Measurements from ENCODE around the gene MYOCD. TPM values are rescaled to one million over a fixed set of nuclear protein-coding genes. Genes with fewer than 3 reads are reported as not detected.

MYOCD gene
- total and polyA plus RNA-seq, 4 donors, result 0.05 to 0.59 (median 0.23) TPM

DNA sequence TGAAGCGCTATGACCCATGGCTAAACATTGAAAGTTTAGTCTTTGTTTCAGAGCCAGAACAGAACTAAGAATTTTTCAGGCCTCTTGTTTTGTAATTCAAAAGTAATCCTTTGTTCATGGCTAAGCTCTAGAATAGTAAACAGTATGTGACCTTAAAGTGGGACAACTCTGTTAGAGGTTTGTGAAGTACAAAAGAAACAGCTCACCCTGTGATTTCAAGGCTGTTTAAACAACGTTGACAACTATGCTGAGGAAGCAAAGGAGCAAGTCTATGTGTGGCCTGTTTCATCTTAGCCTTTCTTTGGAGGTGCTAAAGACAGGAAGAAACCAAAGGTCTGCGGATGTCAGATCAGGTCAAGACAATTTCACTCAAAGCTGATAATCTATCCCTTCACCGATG lies 40.4 kb downstream of the MYOCD start:
- TF ChIP-seq YY1 (IDR thresholded peaks at IDR 0.05) (no peak), HNF4A (conservative IDR thresholded peaks at IDR 0.05) (no peak), HNF4G (IDR thresholded peaks at IDR 0.05) (no peak), RXRA (IDR thresholded peaks at IDR 0.05) (no peak), JUND (IDR thresholded peaks at IDR 0.05) (no peak), GABPA (IDR thresholded peaks at IDR 0.05 in 1 of 2, conservative IDR thresholded peaks at IDR 0.05 in 1 of 2) (no peak)
- TF ChIP-seq, protein P1, sequence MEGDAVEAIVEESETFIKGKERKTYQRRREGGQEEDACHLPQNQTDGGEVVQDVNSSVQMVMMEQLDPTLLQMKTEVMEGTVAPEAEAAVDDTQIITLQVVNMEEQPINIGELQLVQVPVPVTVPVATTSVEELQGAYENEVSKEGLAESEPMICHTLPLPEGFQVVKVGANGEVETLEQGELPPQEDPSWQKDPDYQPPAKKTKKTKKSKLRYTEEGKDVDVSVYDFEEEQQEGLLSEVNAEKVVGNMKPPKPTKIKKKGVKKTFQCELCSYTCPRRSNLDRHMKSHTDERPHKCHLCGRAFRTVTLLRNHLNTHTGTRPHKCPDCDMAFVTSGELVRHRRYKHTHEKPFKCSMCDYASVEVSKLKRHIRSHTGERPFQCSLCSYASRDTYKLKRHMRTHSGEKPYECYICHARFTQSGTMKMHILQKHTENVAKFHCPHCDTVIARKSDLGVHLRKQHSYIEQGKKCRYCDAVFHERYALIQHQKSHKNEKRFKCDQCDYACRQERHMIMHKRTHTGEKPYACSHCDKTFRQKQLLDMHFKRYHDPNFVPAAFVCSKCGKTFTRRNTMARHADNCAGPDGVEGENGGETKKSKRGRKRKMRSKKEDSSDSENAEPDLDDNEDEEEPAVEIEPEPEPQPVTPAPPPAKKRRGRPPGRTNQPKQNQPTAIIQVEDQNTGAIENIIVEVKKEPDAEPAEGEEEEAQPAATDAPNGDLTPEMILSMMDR (IDR thresholded peaks at IDR 0.05; ENCODE audit: low read depth, low read length, missing input control), result no peak
- Histone ChIP-seq H3K27ac (ENCODE audit: low read depth in 1 of 2, low read length in 2 of 2) (no peak overlapping the region), H3K9me3 (ENCODE audit: control insufficient read depth in 4 of 4, low read length in 3 of 4) (peaks cover 0 to 4% (median 0%) of the 10 kb centered on the region in 4 donors), H3K4me3 (ENCODE audit: low read depth in 1 of 3, low read length in 3 of 3) (no peak overlapping the region), H3K36me3 (ENCODE audit: control insufficient read depth in 4 of 4, insufficient read depth in 3 of 4, low read depth in 1 of 4, low read length in 3 of 4) (no peaks in the 10 kb centered on the region), H3K9ac (ENCODE audit: low read depth in 1 of 2, low read length in 2 of 2) (no peak overlapping the region), H3K4me1 (ENCODE audit: control insufficient read depth in 4 of 4, insufficient read depth in 4 of 4, low read length in 3 of 4) (no peaks in the 10 kb centered on the region), H3K27me3 (ENCODE audit: control insufficient read depth in 4 of 4, insufficient read depth in 4 of 4, low read length in 3 of 4) (peaks cover 0 to 6% (median 0%) of the 10 kb centered on the region in 4 donors)
- WGBS, result 60% methylated on average over 4 of the region's 4 CpGs
- no peak for DNase-seq (ENCODE audit: low spot score)

DNA sequence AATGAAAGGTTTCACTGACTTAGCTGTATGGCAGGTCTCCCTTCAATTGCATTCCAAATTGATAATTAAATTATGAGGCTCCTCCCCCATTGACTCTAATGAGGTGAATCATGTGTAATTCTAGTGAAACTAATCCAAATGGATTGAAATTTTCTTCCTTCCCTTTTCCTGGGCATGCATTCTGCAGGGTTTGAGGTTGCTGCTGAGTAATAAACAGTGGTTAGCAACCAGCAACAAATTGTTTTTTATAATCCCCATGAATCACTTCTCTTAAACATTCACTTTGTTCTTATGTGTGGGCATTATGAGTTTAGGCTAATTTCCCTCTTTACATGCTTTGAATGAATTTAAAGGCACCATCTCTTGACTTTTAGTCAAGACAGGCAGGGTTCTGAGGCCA lies 43.4 kb downstream of the MYOCD start:
- no peak overlapping the region for H3K27ac ChIP-seq (ENCODE audit: low read depth in 1 of 2, low read length in 2 of 2)
- DNase-seq (ENCODE audit: low spot score), result no peak
- no peak overlapping the region for H3K4me3 ChIP-seq (ENCODE audit: low read depth in 1 of 3, low read length in 3 of 3)
- H3K27me3 ChIP-seq (ENCODE audit: control insufficient read depth in 4 of 4, insufficient read depth in 4 of 4, low read length in 3 of 4), result peaks cover 0 to 6% (median 0%) of the 10 kb centered on the region in 4 donors
- no peaks in the 10 kb centered on the region for H3K36me3 ChIP-seq (ENCODE audit: control insufficient read depth in 4 of 4, insufficient read depth in 3 of 4, low read depth in 1 of 4, low read length in 3 of 4)
- H3K9me3 ChIP-seq (ENCODE audit: control insufficient read depth in 4 of 4, low read length in 3 of 4), result peaks cover 0 to 4% (median 0%) of the 10 kb centered on the region in 4 donors
- TF ChIP-seq NR2F2 (IDR thresholded peaks at IDR 0.05) (no peak), RAD21 (IDR thresholded peaks at IDR 0.05) (no peak)
- no peaks in the 10 kb centered on the region for H3K4me1 ChIP-seq (ENCODE audit: control insufficient read depth in 4 of 4, insufficient read depth in 4 of 4, low read length in 3 of 4)
- no peak overlapping the region for H3K9ac ChIP-seq (ENCODE audit: low read depth in 1 of 2, low read length in 2 of 2)

DNA sequence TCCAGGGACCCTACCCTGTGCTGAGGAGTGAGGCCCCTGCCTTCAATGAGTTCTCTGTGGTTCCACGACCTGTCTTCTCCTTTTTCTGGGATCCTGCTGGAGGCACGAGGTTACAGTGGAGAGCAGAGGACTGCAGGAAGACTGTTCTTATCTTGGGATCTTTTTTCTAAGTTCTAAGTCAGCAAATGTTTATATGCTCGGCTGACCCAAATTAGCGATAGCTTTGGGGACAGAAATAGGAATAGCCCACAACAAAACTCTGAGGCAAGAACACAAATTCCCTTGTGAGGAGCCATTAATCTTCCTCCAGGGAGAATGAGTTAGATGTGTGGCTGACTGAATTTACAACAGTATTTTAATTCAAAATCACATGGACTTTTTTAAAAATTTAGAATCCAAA lies 46.7 kb downstream of the MYOCD start:
- no peaks in the 10 kb centered on the region for H3K4me1 ChIP-seq (ENCODE audit: control insufficient read depth in 4 of 4, insufficient read depth in 4 of 4, low read length in 3 of 4)
- TF ChIP-seq RXRA (IDR thresholded peaks at IDR 0.05), result no peak
- TF ChIP-seq JUND (IDR thresholded peaks at IDR 0.05), result no peak
- no peak for TF ChIP-seq SP1 (IDR thresholded peaks at IDR 0.05)
- no peak for TF ChIP-seq TAF1 (conservative IDR thresholded peaks at IDR 0.05)
- no peak for TF ChIP-seq YY1 (IDR thresholded peaks at IDR 0.05)
- no peak for TF ChIP-seq HNF4A (conservative IDR thresholded peaks at IDR 0.05)
- no peak for TF ChIP-seq RAD21 (IDR thresholded peaks at IDR 0.05)
- no peak for TF ChIP-seq FOXA2 (IDR thresholded peaks at IDR 0.05)
- no peak for TF ChIP-seq FOXA1 (IDR thresholded peaks at IDR 0.05)
- TF ChIP-seq EGR1 (IDR thresholded peaks at IDR 0.05; ENCODE audit: low read depth in 2 of 2), result no peak
- no peak for TF ChIP-seq GABPA (IDR thresholded peaks at IDR 0.05 in 1 of 2, conservative IDR thresholded peaks at IDR 0.05 in 1 of 2)
- TF ChIP-seq, protein P2, sequence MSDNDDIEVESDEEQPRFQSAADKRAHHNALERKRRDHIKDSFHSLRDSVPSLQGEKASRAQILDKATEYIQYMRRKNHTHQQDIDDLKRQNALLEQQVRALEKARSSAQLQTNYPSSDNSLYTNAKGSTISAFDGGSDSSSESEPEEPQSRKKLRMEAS (IDR thresholded peaks at IDR 0.05), result no peak
- no peak for TF ChIP-seq NR2F2 (IDR thresholded peaks at IDR 0.05)
- TF ChIP-seq, protein P3, sequence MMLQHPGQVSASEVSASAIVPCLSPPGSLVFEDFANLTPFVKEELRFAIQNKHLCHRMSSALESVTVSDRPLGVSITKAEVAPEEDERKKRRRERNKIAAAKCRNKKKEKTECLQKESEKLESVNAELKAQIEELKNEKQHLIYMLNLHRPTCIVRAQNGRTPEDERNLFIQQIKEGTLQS (IDR thresholded peaks at IDR 0.05), result no peak
- no peak for TF ChIP-seq HNF4G (IDR thresholded peaks at IDR 0.05)
- WGBS, result 57% methylated on average over 4 of the region's 4 CpGs
- H3K9me3 ChIP-seq (ENCODE audit: control insufficient read depth in 4 of 4, low read length in 3 of 4), result no peaks in the 10 kb centered on the region
- H3K36me3 ChIP-seq (ENCODE audit: control insufficient read depth in 4 of 4, insufficient read depth in 3 of 4, low read depth in 1 of 4, low read length in 3 of 4), result no peaks in the 10 kb centered on the region
- H3K27ac ChIP-seq (ENCODE audit: low read depth in 1 of 2, low read length in 2 of 2), result no peak overlapping the region
- H3K9ac ChIP-seq (ENCODE audit: low read depth in 1 of 2, low read length in 2 of 2), result no peak overlapping the region
- no peak overlapping the region for H3K4me3 ChIP-seq (ENCODE audit: low read depth in 1 of 3, low read length in 3 of 3)
- H3K27me3 ChIP-seq (ENCODE audit: control insufficient read depth in 4 of 4, insufficient read depth in 4 of 4, low read length in 3 of 4), result peaks cover 0 to 3% (median 0%) of the 10 kb centered on the region in 4 donors
- no peak for DNase-seq (ENCODE audit: low spot score)
